OCI-LY7 (cell line): ENCODE results near the gene HCRTR2. TPM values are rescaled to one million over a fixed set of nuclear protein-coding genes. Genes with fewer than 3 reads are reported as not detected.
"Not testable (repeated sequence)": the region's sequence is repeated elsewhere in the genome, so short reads cannot be mapped to it uniquely, and the experiment has no call there.

Experiments used
- BruUV-seq: library from RNA; stranded (reverse); fragments of 400-500 nt; replicated peaks from 2 replicates; lab custom pipeline; 2021; lab: Mats Ljungman, UMichigan
- CTCF ChIA-PET: fragments of 300-600 bp; sonication (Branson Sonifier 250); formaldehyde crosslinking; loops from one replicate; lab custom pipeline; 2022; ENCODE audit warnings: antibody characterized with exemption; ENCODE audit not compliant: unreplicated experiment; lab: Charles Lee
- POLR2A ChIA-PET: fragments of 300-600 bp; sonication (Branson Sonifier 250); formaldehyde crosslinking; loops from one replicate; lab custom pipeline; 2022; ENCODE audit warnings: antibody characterized with exemption; lab: Charles Lee
- DNase-seq: peaks from one replicate; pipeline ENCODE4 v3.0.0-alpha.2; 2015; ENCODE audit warnings: low spot score
- H2AFZ ChIP-seq: fragments of 200-600 bp; sonication (generic), shearing (Covaris generic); 2 replicates; pipeline ENCODE4 v1.6.1; 2014; ENCODE audit warnings: mild to moderate bottlenecking, antibody characterized with exemption, low read length, moderate library complexity
- H3K27ac ChIP-seq: fragments of 200-600 bp; sonication (generic); 2 replicates; pipeline ENCODE4 v1.5.1; 2014; ENCODE audit warnings: mixed run types, low read depth, mild to moderate bottlenecking, moderate library complexity, low read length, inconsistent platforms; ENCODE audit not compliant: poor library complexity, severe bottlenecking
- H3K36me3 ChIP-seq: fragments of 200-600 bp; sonication (generic); 2 replicates; pipeline ENCODE4 v1.6.1; 2014; ENCODE audit warnings: mild to moderate bottlenecking, antibody characterized with exemption, low read length, moderate library complexity, mixed read lengths; ENCODE audit not compliant: insufficient read depth
- H3K4me1 ChIP-seq: fragments of 200-600 bp; sonication (generic); 2 replicates; pipeline ENCODE4 v1.5.1; 2014; ENCODE audit warnings: mild to moderate bottlenecking, low read length; ENCODE audit not compliant: insufficient read depth, poor library complexity, severe bottlenecking
- H3K4me2 ChIP-seq: fragments of 200-600 bp; sonication (generic); 2 replicates; pipeline ENCODE4 v1.6.1; 2014; ENCODE audit warnings: mild to moderate bottlenecking, low read length
- H3K4me3 ChIP-seq: fragments of 200-600 bp; sonication (generic); 2 replicates; pipeline ENCODE4 v1.5.1; 2014; ENCODE audit warnings: mild to moderate bottlenecking, low read depth, low read length; ENCODE audit not compliant: poor library complexity, severe bottlenecking
- H3K79me2 ChIP-seq: fragments of 200-600 bp; sonication (generic); 2 replicates; pipeline ENCODE4 v1.6.1; 2016; ENCODE audit warnings: low read depth, mild to moderate bottlenecking, low read length, moderate library complexity, mixed read lengths; ENCODE audit not compliant: insufficient read depth
- H3K9me2 ChIP-seq: fragments of 200-600 bp; sonication (generic); 2 replicates; pipeline ENCODE4 v1.6.1; 2016; ENCODE audit warnings: mild to moderate bottlenecking, low read length, mixed read lengths; ENCODE audit not compliant: insufficient read depth
- H3K9me3 ChIP-seq: fragments of 200-600 bp; sonication (generic); 2 replicates; pipeline ENCODE4 v1.6.1; 2014; ENCODE audit warnings: mild to moderate bottlenecking, mixed run types, low read length, mixed read lengths
- H4K20me1 ChIP-seq: fragments of 200-600 bp; sonication (generic); 2 replicates; pipeline ENCODE4 v1.6.1; 2014; ENCODE audit warnings: mild to moderate bottlenecking, antibody characterized with exemption, low read length, moderate library complexity, mixed read lengths; ENCODE audit not compliant: insufficient read depth
- CTCF ChIP-seq: fragments of 200-600 bp; sonication (generic); conservative IDR thresholded peaks from 2 replicates; pipeline ENCODE4 v1.5.1; 2014; ENCODE audit warnings: mild to moderate bottlenecking, antibody characterized with exemption, low read length, moderate library complexity, mixed read lengths
- EZH2phosphoT487 ChIP-seq: fragments of 200-600 bp; sonication (generic); IDR thresholded peaks from 2 replicates; pipeline ENCODE4 v1.6.1; 2018; ENCODE audit warnings: low read depth, borderline replicate concordance, mild to moderate bottlenecking, mixed run types, antibody characterized with exemption, low read length, moderate library complexity, mixed read lengths
- intact Hi-C: fragments of 100-400 bp; cut with micrococcal nuclease; formaldehyde crosslinking; loops from one replicate; pipeline ENCODE4 v1.10.0; 2022; ENCODE audit not compliant: unreplicated experiment
- total RNA-seq, 2 experiments: library from RNA; depleted of rRNA in 1 of 2; stranded (reverse); fragments of >200 nt in 1 of 2; shearing (Covaris generic) in 1 of 2; gene quantifications; 2 replicates each; pipeline ENCODE4 v1.2.3, GENCODE V29; 2014 to 2022

HCRTR2 gene
- total RNA-seq, 2 experiments from 2014 or later: not detected

DNA sequence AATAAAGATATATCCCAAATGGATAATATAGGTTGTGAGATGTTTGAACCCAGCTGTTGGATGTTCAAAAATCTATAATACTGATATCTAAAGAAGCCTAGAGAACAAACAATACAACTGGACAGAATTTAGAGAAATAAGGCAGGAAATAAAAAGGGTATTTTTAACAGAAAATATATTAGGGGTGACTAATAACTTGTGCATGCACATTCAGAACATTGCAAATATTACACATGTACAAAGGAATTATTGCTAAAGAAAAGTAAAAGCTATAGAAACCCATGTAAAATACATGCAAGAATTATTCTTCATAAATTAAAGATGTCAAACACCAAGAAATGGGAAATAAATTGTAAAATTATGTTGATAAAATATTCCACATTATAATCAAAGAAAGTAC, 32.7 kb upstream of the HCRTR2 start:
- DNase-seq: no peak
- H3K9me2 ChIP-seq: no peaks in the 10 kb centered on the region
- TF ChIP-seq CTCF (no peak), EZH2phosphoT487 (no peak)
- no peaks in the 10 kb centered on the region for H3K9me3 ChIP-seq
- H3K4me2 ChIP-seq: no peak overlapping the region
- intact Hi-C loops: no loop called here
- H3K4me1 ChIP-seq: no peaks in the 10 kb centered on the region
- H3K36me3 ChIP-seq: no peaks in the 10 kb centered on the region
- no peak overlapping the region for H3K4me3 ChIP-seq
- no peak overlapping the region for H2AFZ ChIP-seq
- CTCF ChIA-PET: no interaction called here
- H3K27ac ChIP-seq: no peak overlapping the region
- no peaks in the 10 kb centered on the region for H4K20me1 ChIP-seq
- BruUV-seq: no TSS peak
- POLR2A ChIA-PET: no interaction called here
- H3K79me2 ChIP-seq: no peaks in the 10 kb centered on the region

- Histone ChIP-seq H3K9me2 (no peaks in the 10 kb centered on the region), H3K4me1 (no peaks in the 10 kb centered on the region), H3K4me3 (no peak overlapping the region), H3K27ac (no peak overlapping the region), H3K36me3 (no peaks in the 10 kb centered on the region), H3K4me2 (no peak overlapping the region), H4K20me1 (no peaks in the 10 kb centered on the region), H3K79me2 (no peaks in the 10 kb centered on the region), H3K9me3 (no peaks in the 10 kb centered on the region), H2AFZ (no peak overlapping the region)
- TF ChIP-seq CTCF: no peak
- TF ChIP-seq EZH2phosphoT487: no peak
- no peak for DNase-seq
- intact Hi-C loops: no loop called here
- no TSS peak for BruUV-seq
- ChIA-PET CTCF (no interaction called here), POLR2A (no interaction called here)
Measured at GRCh38 chr6:55142610-55143009, 31.7 kb upstream of the HCRTR2 start.

GRCh38 chr6:55153284-55153683, 21.0 kb upstream of the HCRTR2 start:
- H3K4me3 ChIP-seq: no peak overlapping the region
- no peaks in the 10 kb centered on the region for H4K20me1 ChIP-seq
- H3K4me2 ChIP-seq: no peak overlapping the region
- H2AFZ ChIP-seq: no peak overlapping the region
- intact Hi-C loops: no loop called here
- no peaks in the 10 kb centered on the region for H3K36me3 ChIP-seq
- no peak for DNase-seq
- BruUV-seq: no TSS peak
- no peaks in the 10 kb centered on the region for H3K4me1 ChIP-seq
- no peaks in the 10 kb centered on the region for H3K9me2 ChIP-seq
- CTCF ChIA-PET: no interaction called here
- H3K79me2 ChIP-seq: no peaks in the 10 kb centered on the region
- H3K27ac ChIP-seq: no peak overlapping the region
- POLR2A ChIA-PET: no interaction called here
- 0 out of 2 replicates have a peak, but pooled peaks cover 5% of the 10 kb centered on the region for H3K9me3 ChIP-seq
- TF ChIP-seq CTCF: no peak
- no peak for TF ChIP-seq EZH2phosphoT487

DNA sequence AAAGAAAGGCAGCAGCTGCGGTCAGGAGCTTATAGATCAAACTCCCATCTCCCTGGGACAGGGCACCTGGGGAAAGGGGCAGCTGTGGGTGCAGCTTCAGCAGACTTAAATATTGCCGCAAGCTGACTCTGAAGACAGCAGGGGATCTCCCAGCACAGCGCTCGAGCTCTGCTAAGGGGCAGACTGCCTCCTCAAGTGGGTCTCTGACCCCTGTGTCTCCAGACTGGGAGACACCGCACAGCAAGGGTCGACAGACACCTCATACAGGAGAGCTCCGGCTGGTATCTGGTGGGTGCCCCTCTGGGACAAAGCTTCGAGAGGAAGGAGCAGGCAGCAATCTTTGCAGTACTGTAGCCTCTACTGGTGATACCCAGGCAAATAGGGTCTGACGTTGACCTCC, 15.5 kb upstream of the HCRTR2 start:
- CTCF ChIA-PET, H3K9me3 ChIP-seq, BruUV-seq, H3K4me3 ChIP-seq, H3K4me2 ChIP-seq, intact Hi-C loops, H3K27ac ChIP-seq, H2AFZ ChIP-seq, H3K79me2 ChIP-seq, H3K36me3 ChIP-seq, POLR2A ChIA-PET, H3K9me2 ChIP-seq, H3K4me1 ChIP-seq, DNase-seq, H4K20me1 ChIP-seq: not testable (repeated sequence)
